Measurements from ENCODE around the gene PHLDA2. TPM values are rescaled to one million over a fixed set of nuclear protein-coding genes. Genes with fewer than 3 reads are reported as not detected.
A peak's percentile ranks its signal among the peaks of the same experiment; 100 is the strongest.

PHLDA2 gene
- polyA plus RNA-seq, 2 of the 4 experiments (the other 2 are of a cell fraction), result 7.0 to 49.6 TPM

DNA sequence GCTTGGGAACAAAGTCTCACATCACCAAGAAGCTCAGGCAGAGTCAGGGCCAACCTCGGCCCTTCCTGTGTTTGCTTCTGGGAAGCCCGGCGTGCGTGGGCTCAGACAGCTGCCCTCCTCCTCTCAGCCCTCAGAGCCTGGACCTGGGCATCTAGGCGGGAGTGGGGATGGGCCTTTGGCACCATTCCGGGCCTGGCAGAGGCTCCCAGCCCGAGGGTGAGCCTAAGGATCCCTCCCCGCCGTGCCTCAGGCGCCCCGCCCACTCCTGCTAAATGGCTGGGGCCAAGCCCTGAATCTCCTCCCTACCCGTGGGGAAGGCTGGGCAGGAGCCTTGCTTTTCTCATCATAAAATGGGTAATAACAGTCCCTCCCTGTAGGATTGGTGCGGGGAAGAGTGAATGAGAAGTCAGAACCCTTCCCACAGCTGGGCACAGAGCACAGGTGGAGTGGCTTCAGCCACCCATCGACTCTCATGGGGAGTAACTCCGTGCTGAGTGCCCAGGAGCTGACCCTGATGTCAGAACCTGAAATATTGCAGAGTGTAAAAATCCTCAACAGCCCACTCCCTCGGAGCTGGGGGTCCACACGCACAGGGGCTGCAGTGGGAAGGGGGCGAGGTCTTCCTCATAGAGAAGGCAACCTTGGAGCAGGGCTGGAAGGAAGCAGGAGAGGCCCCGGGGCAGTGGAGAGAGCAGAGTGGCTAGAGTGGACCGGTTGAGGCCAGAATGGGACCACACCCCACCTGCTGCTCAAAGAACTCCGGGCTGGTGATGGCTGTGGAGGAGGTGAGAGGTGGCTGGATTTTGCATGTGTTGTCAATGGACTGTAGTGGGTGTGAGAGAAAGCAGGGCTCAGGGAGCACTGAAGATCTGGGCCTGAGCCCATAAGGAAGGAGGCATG lies 24.8 kb downstream of the PHLDA2 start:
- H3K27ac ChIP-seq, result peak overlapping the region; percentile 97 to 98
- POLR2A ChIA-PET, result interaction anchor here (2.2 to 4.4 kb wide), 2 partner anchors 9 to 25 kb away, joined by 9 to 74 read pairs; partner anchors contain the start of gene PHLDA2
- peak in 1 of 2 experiments; percentile 9; a peak in 2 of 6 replicates for ATAC-seq
- H3K4me1 ChIP-seq, result peaks cover 24% of the 10 kb centered on the region
- H3K4me2 ChIP-seq, result peak overlapping the region; percentile 98
- FAIRE-seq, result no peak
- no peaks in the 10 kb centered on the region for H3K9me3 ChIP-seq
- peak overlapping the region; percentile 90 for H3K4me3 ChIP-seq
- 27% methylated on average over 19 of the region's 21 CpGs for WGBS (ENCODE audit: missing lambda C conversion rate)
- DNase-seq (ENCODE audit: low read depth in 1 of 2, low spot score in 1 of 2), result peak in 1 of 2 experiments; percentile 38
- CTCF ChIA-PET, result interaction anchor here (0.7 to 7.3 kb wide), 11 partner anchors 12 to 502 kb away, joined by 3 to 90 read pairs (median 6); partner anchors contain the start of gene PHLDA2
- TF ChIP-seq, protein P1, sequence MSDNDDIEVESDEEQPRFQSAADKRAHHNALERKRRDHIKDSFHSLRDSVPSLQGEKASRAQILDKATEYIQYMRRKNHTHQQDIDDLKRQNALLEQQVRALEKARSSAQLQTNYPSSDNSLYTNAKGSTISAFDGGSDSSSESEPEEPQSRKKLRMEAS (IDR thresholded peaks at IDR 0.05), result no peak
- TF ChIP-seq KDM1A (IDR thresholded peaks at IDR 0.05; ENCODE audit: low read depth) (no peak), POLR2AphosphoS2 (conservative IDR thresholded peaks at IDR 0.05; ENCODE audit: low read length) (no peak), RAD21 (conservative IDR thresholded peaks at IDR 0.05 in 1 of 2, IDR thresholded peaks at IDR 0.05 in 1 of 2) (no peak), CEBPB (IDR thresholded peaks at IDR 0.05) (no peak), MAZ (IDR thresholded peaks at IDR 0.05; ENCODE audit: borderline replicate concordance, low read depth, low read length) (no peak), JUN (IDR thresholded peaks at IDR 0.05) (no peak), MYC (IDR thresholded peaks at IDR 0.05; ENCODE audit: borderline replicate concordance, low read length) (no peak), NPAS2 (CRISPR knock-in tag; IDR thresholded peaks at IDR 0.05; ENCODE audit: borderline replicate concordance) (no peak)
- TF ChIP-seq, protein P2, sequence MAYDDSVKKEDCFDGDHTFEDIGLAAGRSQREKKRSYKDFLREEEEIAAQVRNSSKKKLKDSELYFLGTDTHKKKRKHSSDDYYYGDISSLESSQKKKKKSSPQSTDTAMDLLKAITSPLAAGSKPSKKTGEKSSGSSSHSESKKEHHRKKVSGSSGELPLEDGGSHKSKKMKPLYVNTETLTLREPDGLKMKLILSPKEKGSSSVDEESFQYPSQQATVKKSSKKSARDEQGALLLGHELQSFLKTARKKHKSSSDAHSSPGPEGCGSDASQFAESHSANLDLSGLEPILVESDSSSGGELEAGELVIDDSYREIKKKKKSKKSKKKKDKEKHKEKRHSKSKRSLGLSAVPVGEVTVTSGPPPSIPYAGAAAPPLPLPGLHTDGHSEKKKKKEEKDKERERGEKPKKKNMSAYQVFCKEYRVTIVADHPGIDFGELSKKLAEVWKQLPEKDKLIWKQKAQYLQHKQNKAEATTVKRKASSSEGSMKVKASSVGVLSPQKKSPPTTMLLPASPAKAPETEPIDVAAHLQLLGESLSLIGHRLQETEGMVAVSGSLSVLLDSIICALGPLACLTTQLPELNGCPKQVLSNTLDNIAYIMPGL (CRISPR knock-in tag; IDR thresholded peaks at IDR 0.05; ENCODE audit: borderline replicate concordance), result no peak

DNA sequence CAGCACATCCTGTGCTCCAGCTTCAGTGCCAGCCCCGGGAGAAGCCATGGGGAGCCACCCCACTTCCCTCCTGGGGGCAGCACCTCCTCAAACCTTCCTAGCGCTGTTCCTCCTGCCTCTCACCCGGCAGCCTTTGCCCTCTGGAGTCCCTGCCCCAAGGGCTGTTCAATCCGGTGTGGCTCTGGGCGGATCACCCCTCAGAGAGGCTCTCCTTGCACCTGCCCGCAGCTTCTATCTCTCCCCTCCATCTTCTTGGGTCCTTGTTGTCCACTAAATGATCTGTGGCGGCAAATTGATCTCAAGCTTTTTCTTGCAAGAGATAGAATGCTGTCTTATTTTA lies 25.6 kb downstream of the PHLDA2 start:
- Histone ChIP-seq H3K9me3 (no peaks in the 10 kb centered on the region), H3K4me2 (peak overlapping the region; percentile 98), H3K4me1 (peaks cover 32% of the 10 kb centered on the region), H3K4me3 (peak overlapping the region; percentile 90), H3K27ac (peak overlapping the region; percentile 97 to 98)
- ATAC-seq (peak; percentile 26 to 41), FAIRE-seq (no peak), DNase-seq (ENCODE audit: low read depth in 1 of 2, low spot score in 1 of 2) (no peak)
- ChIA-PET POLR2A (interaction anchor here (1.9 to 4.4 kb wide), 3 partner anchors 10 to 26 kb away, joined by 9 to 74 read pairs (median 9); partner anchors contain the start of gene PHLDA2), CTCF (interaction anchor here (0.7 to 7.3 kb wide), 11 partner anchors 8 to 503 kb away, joined by 3 to 90 read pairs (median 5); partner anchors contain the start of gene PHLDA2)
- 16% methylated on average over 7 of the region's 7 CpGs for whole genome bisulfite sequencing (ENCODE audit: missing lambda C conversion rate)
- TF ChIP-seq CBX8 (IDR thresholded peaks at IDR 0.05) (no peak), NR3C1 (IDR thresholded peaks at IDR 0.05) (no peak), RAD21 (conservative IDR thresholded peaks at IDR 0.05 in 1 of 2, IDR thresholded peaks at IDR 0.05 in 1 of 2) (peak; percentile 24 to 29; a peak in 2 of 5 replicates), KDM5A (IDR thresholded peaks at IDR 0.05) (no peak), HDAC2 (IDR thresholded peaks at IDR 0.05) (no peak)
- TF ChIP-seq, protein P3, sequence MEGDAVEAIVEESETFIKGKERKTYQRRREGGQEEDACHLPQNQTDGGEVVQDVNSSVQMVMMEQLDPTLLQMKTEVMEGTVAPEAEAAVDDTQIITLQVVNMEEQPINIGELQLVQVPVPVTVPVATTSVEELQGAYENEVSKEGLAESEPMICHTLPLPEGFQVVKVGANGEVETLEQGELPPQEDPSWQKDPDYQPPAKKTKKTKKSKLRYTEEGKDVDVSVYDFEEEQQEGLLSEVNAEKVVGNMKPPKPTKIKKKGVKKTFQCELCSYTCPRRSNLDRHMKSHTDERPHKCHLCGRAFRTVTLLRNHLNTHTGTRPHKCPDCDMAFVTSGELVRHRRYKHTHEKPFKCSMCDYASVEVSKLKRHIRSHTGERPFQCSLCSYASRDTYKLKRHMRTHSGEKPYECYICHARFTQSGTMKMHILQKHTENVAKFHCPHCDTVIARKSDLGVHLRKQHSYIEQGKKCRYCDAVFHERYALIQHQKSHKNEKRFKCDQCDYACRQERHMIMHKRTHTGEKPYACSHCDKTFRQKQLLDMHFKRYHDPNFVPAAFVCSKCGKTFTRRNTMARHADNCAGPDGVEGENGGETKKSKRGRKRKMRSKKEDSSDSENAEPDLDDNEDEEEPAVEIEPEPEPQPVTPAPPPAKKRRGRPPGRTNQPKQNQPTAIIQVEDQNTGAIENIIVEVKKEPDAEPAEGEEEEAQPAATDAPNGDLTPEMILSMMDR (IDR thresholded peaks at IDR 0.05), result peak; percentile 31; the same call in 2 of the 3 replicates

Data from A549 (cell line).